Measurements from ENCODE around the gene GRIK1. TPM values are rescaled to one million over a fixed set of nuclear protein-coding genes. Genes with fewer than 3 reads are reported as not detected.

Gene GRIK1
- total RNA-seq, 2 donors from 2014 or later = not detected

DNA sequence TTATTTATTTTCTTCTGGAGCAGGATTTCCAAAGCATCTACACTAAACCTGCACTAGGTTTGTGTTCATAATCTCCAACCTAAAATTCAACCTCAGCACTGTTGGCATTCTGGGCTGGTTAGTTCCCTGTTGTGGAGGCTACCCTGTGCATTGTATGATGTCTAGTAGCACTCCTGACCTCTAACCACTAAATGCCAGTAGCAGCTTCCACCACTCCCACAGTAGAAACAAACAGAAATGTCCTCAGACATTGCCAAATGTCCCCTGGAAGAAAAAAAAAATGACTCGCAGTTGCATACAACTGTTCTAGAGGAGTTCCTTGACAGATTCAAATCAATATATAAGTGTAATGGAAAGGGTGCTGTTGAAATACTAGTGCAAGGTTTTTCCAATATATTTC, 18.9 kb downstream of the GRIK1 start:
- no peaks in the 10 kb centered on the region for H3K9me3 Mint-ChIP-seq
- no peak overlapping the region for H3K4me3 Mint-ChIP-seq
- no peaks in the 10 kb centered on the region for H3K27me3 Mint-ChIP-seq (ENCODE audit: insufficient read depth)

DNA sequence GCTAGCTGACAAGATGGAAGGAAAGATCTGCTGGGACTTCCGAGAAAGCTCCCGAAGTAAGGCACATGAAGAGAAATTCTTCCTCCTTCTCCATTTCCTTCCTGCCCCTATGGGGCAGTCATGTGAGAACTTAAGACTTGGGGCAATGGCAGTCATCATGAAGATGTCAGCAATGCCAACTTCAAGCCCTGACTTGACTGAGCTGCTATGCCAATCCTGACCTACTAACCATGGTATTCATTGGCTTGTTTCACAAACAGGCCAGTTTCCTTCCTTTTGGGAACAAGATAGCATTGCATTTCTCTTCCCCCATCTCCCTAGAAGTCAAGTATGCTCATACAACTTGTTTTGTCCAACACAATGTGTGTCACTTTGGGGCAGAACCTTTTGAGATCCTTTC, 25.5 kb downstream of the GRIK1 start:
- Mint-ChIP-seq H3K9me3 (peaks cover 7% of the 10 kb centered on the region), H3K4me1 (no peaks in the 10 kb centered on the region), H3K27me3 (ENCODE audit: insufficient read depth) (no peaks in the 10 kb centered on the region), H3K36me3 (ENCODE audit: low read depth) (no peaks in the 10 kb centered on the region), H3K27ac (no peak overlapping the region), H3K4me3 (no peak overlapping the region)
- no peaks in the 10 kb centered on the region for H3K36me3 ChIP-seq (ENCODE audit: control insufficient read depth, insufficient read depth, low read length)
- H3K9ac ChIP-seq (ENCODE audit: extremely low read depth, low read length, poor library complexity, severe bottlenecking) = no peak overlapping the region
- H3K4me1 ChIP-seq (ENCODE audit: control insufficient read depth, insufficient read depth, low read length) = no peaks in the 10 kb centered on the region
- no peak overlapping the region for H3K27ac ChIP-seq (ENCODE audit: low read depth, low read length)
- WGBS, 2 experiments (ENCODE audit: insufficient coverage in 1 of 2, insufficient read length in 1 of 2) = 80 to 95% methylated on average over 1 to 2 of the region's 2 CpGs
- no peaks in the 10 kb centered on the region for H3K27me3 ChIP-seq (ENCODE audit: control insufficient read depth, insufficient read depth, low read length, poor library complexity, severe bottlenecking)
- TF ChIP-seq, protein P1, sequence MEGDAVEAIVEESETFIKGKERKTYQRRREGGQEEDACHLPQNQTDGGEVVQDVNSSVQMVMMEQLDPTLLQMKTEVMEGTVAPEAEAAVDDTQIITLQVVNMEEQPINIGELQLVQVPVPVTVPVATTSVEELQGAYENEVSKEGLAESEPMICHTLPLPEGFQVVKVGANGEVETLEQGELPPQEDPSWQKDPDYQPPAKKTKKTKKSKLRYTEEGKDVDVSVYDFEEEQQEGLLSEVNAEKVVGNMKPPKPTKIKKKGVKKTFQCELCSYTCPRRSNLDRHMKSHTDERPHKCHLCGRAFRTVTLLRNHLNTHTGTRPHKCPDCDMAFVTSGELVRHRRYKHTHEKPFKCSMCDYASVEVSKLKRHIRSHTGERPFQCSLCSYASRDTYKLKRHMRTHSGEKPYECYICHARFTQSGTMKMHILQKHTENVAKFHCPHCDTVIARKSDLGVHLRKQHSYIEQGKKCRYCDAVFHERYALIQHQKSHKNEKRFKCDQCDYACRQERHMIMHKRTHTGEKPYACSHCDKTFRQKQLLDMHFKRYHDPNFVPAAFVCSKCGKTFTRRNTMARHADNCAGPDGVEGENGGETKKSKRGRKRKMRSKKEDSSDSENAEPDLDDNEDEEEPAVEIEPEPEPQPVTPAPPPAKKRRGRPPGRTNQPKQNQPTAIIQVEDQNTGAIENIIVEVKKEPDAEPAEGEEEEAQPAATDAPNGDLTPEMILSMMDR (conservative IDR thresholded peaks at IDR 0.05) = no peak
- no peak overlapping the region for H3K4me3 ChIP-seq (ENCODE audit: low read length)
- DNase-seq = no peak
- peaks cover 5% of the 10 kb centered on the region for H3K9me3 ChIP-seq (ENCODE audit: control insufficient read depth, low read length)

More for the DNA sequence above, 18.9 kb downstream of the GRIK1 start:
- no peaks in the 10 kb centered on the region for H3K36me3 Mint-ChIP-seq (ENCODE audit: low read depth)
- 100% methylated on average over 1 of the region's 1 CpG; no CpG with 5 or more reads in 1 of the 2 experiments for WGBS, 2 experiments (ENCODE audit: insufficient coverage in 1 of 2, insufficient read length in 1 of 2)
- no peaks in the 10 kb centered on the region for H3K9me3 ChIP-seq (ENCODE audit: control insufficient read depth, low read length)
- DNase-seq = no peak
- H3K27ac ChIP-seq (ENCODE audit: low read depth, low read length) = no peak overlapping the region
- no peak overlapping the region for H3K4me3 ChIP-seq (ENCODE audit: low read length)
- no peak overlapping the region for H3K9ac ChIP-seq (ENCODE audit: extremely low read depth, low read length, poor library complexity, severe bottlenecking)
- TF ChIP-seq, protein P1 (conservative IDR thresholded peaks at IDR 0.05) = no peak
- H3K4me1 ChIP-seq (ENCODE audit: control insufficient read depth, insufficient read depth, low read length) = no peaks in the 10 kb centered on the region
- H3K36me3 ChIP-seq (ENCODE audit: control insufficient read depth, insufficient read depth, low read length) = no peaks in the 10 kb centered on the region
- H3K27ac Mint-ChIP-seq = no peak overlapping the region
- H3K27me3 ChIP-seq (ENCODE audit: control insufficient read depth, insufficient read depth, low read length, poor library complexity, severe bottlenecking) = no peaks in the 10 kb centered on the region
- no peaks in the 10 kb centered on the region for H3K4me1 Mint-ChIP-seq

DNA sequence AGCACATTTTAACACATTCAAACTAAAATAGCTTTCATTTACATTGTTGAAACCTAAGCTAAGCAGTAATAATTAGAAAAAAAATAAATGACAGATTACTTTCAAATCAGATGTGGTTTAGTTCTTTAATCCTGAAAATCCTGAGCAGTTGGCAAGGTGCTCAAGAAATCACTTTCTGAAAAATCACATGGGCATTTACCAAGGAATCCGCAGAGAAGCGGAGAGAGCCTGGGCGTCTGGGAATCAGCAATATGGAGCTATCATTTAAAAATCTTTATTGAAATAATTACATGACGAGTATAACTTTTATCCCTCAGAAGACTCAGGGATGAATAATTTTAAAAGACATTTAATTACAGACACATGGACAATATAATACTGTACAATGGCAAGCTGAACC, 30.2 kb downstream of the GRIK1 start:
- Histone ChIP-seq H3K36me3 (ENCODE audit: control insufficient read depth, insufficient read depth, low read length) (no peaks in the 10 kb centered on the region), H3K9ac (ENCODE audit: extremely low read depth, low read length, poor library complexity, severe bottlenecking) (no peak overlapping the region), H3K27me3 (ENCODE audit: control insufficient read depth, insufficient read depth, low read length, poor library complexity, severe bottlenecking) (no peaks in the 10 kb centered on the region), H3K9me3 (ENCODE audit: control insufficient read depth, low read length) (peaks cover 5% of the 10 kb centered on the region), H3K27ac (ENCODE audit: low read depth, low read length) (no peak overlapping the region), H3K4me1 (ENCODE audit: control insufficient read depth, insufficient read depth, low read length) (no peaks in the 10 kb centered on the region), H3K4me3 (ENCODE audit: low read length) (no peak overlapping the region)
- Mint-ChIP-seq H3K27ac (no peak overlapping the region), H3K27me3 (ENCODE audit: insufficient read depth) (no peaks in the 10 kb centered on the region), H3K4me3 (no peak overlapping the region), H3K9me3 (peaks cover 7% of the 10 kb centered on the region), H3K36me3 (ENCODE audit: low read depth) (no peaks in the 10 kb centered on the region), H3K4me1 (no peaks in the 10 kb centered on the region)
- TF ChIP-seq, protein P1 (conservative IDR thresholded peaks at IDR 0.05) = no peak
- no peak for DNase-seq
- 85% methylated on average over 4 of the region's 4 CpGs; no CpG with 5 or more reads in 1 of the 2 experiments for WGBS, 2 experiments (ENCODE audit: insufficient coverage in 1 of 2, insufficient read length in 1 of 2)
